ENCODE measurements around the gene FUS. TPM values are rescaled to one million over a fixed set of nuclear protein-coding genes. Genes with fewer than 3 reads are reported as not detected.

FUS gene
- total and polyA plus RNA-seq, 2 experiments from 2014 or later, result 54.4 to 618 TPM

DNA sequence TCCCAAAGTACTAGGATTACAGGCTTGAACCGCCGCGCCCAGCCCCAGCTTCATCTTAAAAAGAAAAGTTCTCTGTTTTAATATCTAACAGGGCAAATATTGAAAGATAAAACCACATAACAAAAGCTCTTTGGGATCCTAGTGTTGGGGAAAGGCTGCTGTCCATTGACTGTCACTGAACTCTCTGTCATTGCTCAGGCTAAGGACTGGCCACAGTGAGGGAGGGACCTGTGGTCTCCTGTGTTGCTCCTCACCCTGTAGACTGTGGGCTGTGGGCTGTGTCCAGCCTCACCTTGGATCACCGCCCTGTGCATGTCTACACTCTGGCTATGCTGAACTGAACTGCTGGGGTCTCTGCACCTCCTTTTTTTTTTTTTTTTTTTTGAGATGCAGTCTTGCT lies 48.3 kb downstream of the FUS start:
- Histone ChIP-seq H3K27me3 (no peaks in the 10 kb centered on the region), H3K4me1 (ENCODE audit: low read depth) (no peaks in the 10 kb centered on the region), H3K36me3 (no peaks in the 10 kb centered on the region), H3K4me3 (no peak overlapping the region), H3K27ac (no peak overlapping the region), H3K9me3 (ENCODE audit: low read depth) (no peaks in the 10 kb centered on the region)
- TF ChIP-seq, protein P1, sequence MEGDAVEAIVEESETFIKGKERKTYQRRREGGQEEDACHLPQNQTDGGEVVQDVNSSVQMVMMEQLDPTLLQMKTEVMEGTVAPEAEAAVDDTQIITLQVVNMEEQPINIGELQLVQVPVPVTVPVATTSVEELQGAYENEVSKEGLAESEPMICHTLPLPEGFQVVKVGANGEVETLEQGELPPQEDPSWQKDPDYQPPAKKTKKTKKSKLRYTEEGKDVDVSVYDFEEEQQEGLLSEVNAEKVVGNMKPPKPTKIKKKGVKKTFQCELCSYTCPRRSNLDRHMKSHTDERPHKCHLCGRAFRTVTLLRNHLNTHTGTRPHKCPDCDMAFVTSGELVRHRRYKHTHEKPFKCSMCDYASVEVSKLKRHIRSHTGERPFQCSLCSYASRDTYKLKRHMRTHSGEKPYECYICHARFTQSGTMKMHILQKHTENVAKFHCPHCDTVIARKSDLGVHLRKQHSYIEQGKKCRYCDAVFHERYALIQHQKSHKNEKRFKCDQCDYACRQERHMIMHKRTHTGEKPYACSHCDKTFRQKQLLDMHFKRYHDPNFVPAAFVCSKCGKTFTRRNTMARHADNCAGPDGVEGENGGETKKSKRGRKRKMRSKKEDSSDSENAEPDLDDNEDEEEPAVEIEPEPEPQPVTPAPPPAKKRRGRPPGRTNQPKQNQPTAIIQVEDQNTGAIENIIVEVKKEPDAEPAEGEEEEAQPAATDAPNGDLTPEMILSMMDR (IDR thresholded peaks at IDR 0.05; ENCODE audit: low read depth, low read length), result no peak
- no peak for DNase-seq (ENCODE audit: low read depth in 1 of 2, low spot score in 1 of 2)

DNA sequence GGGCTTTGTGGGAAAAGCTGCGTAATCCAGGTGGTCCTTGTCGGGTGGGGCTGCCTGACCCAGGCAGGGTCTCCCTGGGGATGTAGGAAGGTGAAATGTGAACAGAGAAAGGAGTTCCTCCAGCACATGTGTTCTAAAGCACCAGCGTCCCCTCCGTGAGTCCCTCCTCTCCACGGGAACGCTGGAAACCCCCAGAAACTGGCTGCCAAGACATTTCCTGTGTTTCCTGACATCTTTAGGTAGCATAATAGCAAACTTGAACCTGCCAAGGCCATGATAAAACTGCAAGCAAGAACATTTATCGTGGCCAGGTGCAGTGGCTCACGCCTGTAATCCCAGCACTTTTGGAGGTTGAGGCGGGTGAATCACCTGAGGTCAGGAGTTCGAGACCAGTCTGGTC lies 49.6 kb downstream of the FUS start:
- no peak overlapping the region for H3K27ac ChIP-seq
- no peaks in the 10 kb centered on the region for H3K27me3 ChIP-seq
- no peaks in the 10 kb centered on the region for H3K4me1 ChIP-seq (ENCODE audit: low read depth)
- no peak overlapping the region for H3K4me3 ChIP-seq
- DNase-seq (ENCODE audit: low read depth in 1 of 2, low spot score in 1 of 2), result no peak
- no peaks in the 10 kb centered on the region for H3K36me3 ChIP-seq
- TF ChIP-seq, protein P1 (IDR thresholded peaks at IDR 0.05; ENCODE audit: low read depth, low read length), result no peak
- no peaks in the 10 kb centered on the region for H3K9me3 ChIP-seq (ENCODE audit: low read depth)

GRCh38 chr16:31238041-31238440 lies 58.1 kb downstream of the FUS start:
- Histone ChIP-seq H3K27ac (no peak overlapping the region), H3K36me3 (no peaks in the 10 kb centered on the region), H3K9me3 (ENCODE audit: low read depth) (no peaks in the 10 kb centered on the region), H3K4me1 (ENCODE audit: low read depth) (no peaks in the 10 kb centered on the region), H3K27me3 (no peaks in the 10 kb centered on the region), H3K4me3 (no peak overlapping the region)
- no peak for DNase-seq (ENCODE audit: low read depth in 1 of 2, low spot score in 1 of 2)
- TF ChIP-seq, protein P1 (IDR thresholded peaks at IDR 0.05; ENCODE audit: low read depth, low read length), result no peak

Other genes starting within 250 kb of the FUS start
- 88.5 and 123 TPM in 2 replicates for gene ORAI3, start 231.1 kb upstream of the FUS start, total RNA-seq
- gene ORAI3, start 231.1 kb upstream of the FUS start, polyA plus RNA-seq, result 94.5 and 101 TPM in 2 replicates
- 10.4 and 32.3 TPM in 2 replicates for gene SETD1A, start 222.4 kb upstream of the FUS start, total RNA-seq
- 1.9 and 4.4 TPM in 2 replicates for gene SETD1A, start 222.4 kb upstream of the FUS start, polyA plus RNA-seq
- 5.8 and 6.5 TPM in 2 replicates for gene HSD3B7, start 194.9 kb upstream of the FUS start, total RNA-seq
- gene HSD3B7, start 194.9 kb upstream of the FUS start, polyA plus RNA-seq, result 7.5 and 8.5 TPM in 2 replicates
- 8.1 and 13.7 TPM in 2 replicates for gene STX1B, start 169.5 kb upstream of the FUS start, total RNA-seq
- gene STX1B, start 169.5 kb upstream of the FUS start, polyA plus RNA-seq, result 5.6 and 8.0 TPM in 2 replicates
- gene STX4, start 146.6 kb upstream of the FUS start, total RNA-seq, result 25.3 and 26.7 TPM in 2 replicates
- 48.3 and 53.2 TPM in 2 replicates for gene STX4, start 146.6 kb upstream of the FUS start, polyA plus RNA-seq
- 16.2 and 18.2 TPM in 2 replicates for gene ZNF668, start 105.9 kb upstream of the FUS start, total RNA-seq
- gene ZNF668, start 105.9 kb upstream of the FUS start, polyA plus RNA-seq, result 7.4 and 10.0 TPM in 2 replicates
- gene ZNF646, start 105.7 kb upstream of the FUS start, total RNA-seq, result 20.3 and 32.6 TPM in 2 replicates
- 7.1 and 8.5 TPM in 2 replicates for gene ZNF646, start 105.7 kb upstream of the FUS start, polyA plus RNA-seq
- gene PRSS53, start 91.2 kb upstream of the FUS start, total RNA-seq, result 2.7 and 5.8 TPM in 2 replicates
- gene PRSS53, start 91.2 kb upstream of the FUS start, polyA plus RNA-seq, result 0.35 and 0.94 TPM in 2 replicates
- gene VKORC1, start 85.3 kb upstream of the FUS start, total RNA-seq, result 146 and 148 TPM in 2 replicates
- gene VKORC1, start 85.3 kb upstream of the FUS start, polyA plus RNA-seq, result 161 and 188 TPM in 2 replicates
- gene BCKDK, start 71.8 kb upstream of the FUS start, total RNA-seq, result 109 and 121 TPM in 2 replicates
- gene BCKDK, start 71.8 kb upstream of the FUS start, polyA plus RNA-seq, result 147 and 151 TPM in 2 replicates
- 88.8 and 112 TPM in 2 replicates for gene KAT8, start 62.5 kb upstream of the FUS start, total RNA-seq
- gene KAT8, start 62.5 kb upstream of the FUS start, polyA plus RNA-seq, result 63.0 and 80.6 TPM in 2 replicates
- 11.6 TPM in 2 replicates for gene PRSS8, start 44.4 kb upstream of the FUS start, total RNA-seq
- 19.5 and 22.5 TPM in 2 replicates for gene PRSS8, start 44.4 kb upstream of the FUS start, polyA plus RNA-seq
- 0.63 and 1.1 TPM in 2 replicates for gene PRSS36, start 30.1 kb upstream of the FUS start, total RNA-seq
- 1.8 and 3.3 TPM in 2 replicates for gene PRSS36, start 30.1 kb upstream of the FUS start, polyA plus RNA-seq
- 1.4 and 2.7 TPM in 2 replicates for gene PYCARD, start 22.6 kb downstream of the FUS start, total RNA-seq
- 2.3 and 5.2 TPM in 2 replicates for gene PYCARD, start 22.6 kb downstream of the FUS start, polyA plus RNA-seq
- 0.21 and 0.51 TPM in 2 replicates for gene TRIM72, start 34.0 kb downstream of the FUS start, total RNA-seq
- not detected in 2 replicates for gene TRIM72, start 34.0 kb downstream of the FUS start, polyA plus RNA-seq
- gene PYDC1, start 37.0 kb downstream of the FUS start, total RNA-seq, result not detected in 2 replicates
- gene PYDC1, start 37.0 kb downstream of the FUS start, polyA plus RNA-seq, result 0.30 TPM in 1 of 2 replicates, not detected in the other
- gene ITGAM, start 79.8 kb downstream of the FUS start, total RNA-seq, result 0.07 TPM in 1 of 2 replicates, not detected in the other
- not detected in 2 replicates for gene ITGAM, start 79.8 kb downstream of the FUS start, polyA plus RNA-seq
- 0.53 and 0.69 TPM in 2 replicates for gene ITGAX, start 175.0 kb downstream of the FUS start, total RNA-seq
- not detected in 2 replicates for gene ITGAX, start 175.0 kb downstream of the FUS start, polyA plus RNA-seq
- gene ITGAD, start 213.2 kb downstream of the FUS start, total RNA-seq, result not detected in 2 replicates
- 0.31 TPM in 1 of 2 replicates, not detected in the other for gene ITGAD, start 213.2 kb downstream of the FUS start, polyA plus RNA-seq
- gene COX6A2, start 248.2 kb downstream of the FUS start, total RNA-seq, result 40.7 and 69.7 TPM in 2 replicates
- 166 and 187 TPM in 2 replicates for gene COX6A2, start 248.2 kb downstream of the FUS start, polyA plus RNA-seq

Data from cardiac muscle cell (in vitro differentiated cells and primary cell).